Muscle of leg (tissue), 11 donors: Measurements from ENCODE around the gene FAM43A. TPM values are rescaled to one million over a fixed set of nuclear protein-coding genes. Genes with fewer than 3 reads are reported as not detected.

Experiments used
- DNase-seq: peaks from one replicate; pipeline ENCODE4 v3.0.0; 2013
- H3K27ac ChIP-seq: one replicate; pipeline ENCODE4 v1.5.1; 2013; ENCODE audit warnings: mild to moderate bottlenecking, low read length, control low read depth
- H3K27me3 ChIP-seq: one replicate; pipeline ENCODE4 v1.6.1; 2013; ENCODE audit warnings: low read length; ENCODE audit not compliant: control insufficient read depth, insufficient read depth
- H3K36me3 ChIP-seq: one replicate; pipeline ENCODE4 v1.6.1; 2013; ENCODE audit warnings: low read length; ENCODE audit not compliant: control insufficient read depth, insufficient read depth
- H3K4me1 ChIP-seq: one replicate; pipeline ENCODE4 v1.6.1; 2013; ENCODE audit warnings: low read length; ENCODE audit not compliant: control insufficient read depth, insufficient read depth
- H3K4me3 ChIP-seq: one replicate; pipeline ENCODE4 v1.5.1; 2013; ENCODE audit warnings: low read length, control low read depth
- H3K9me3 ChIP-seq: replicated peaks from 2 replicates; pipeline ENCODE4 v1.6.1; 2013; ENCODE audit warnings: low read depth, low read length; ENCODE audit not compliant: control insufficient read depth
- WGBS: methylation state at CpG from one replicate; pipeline ENCODE4 v1.1.5; 2013; ENCODE audit warnings: missing lambda C conversion rate; ENCODE audit not compliant: insufficient coverage; 5-methylcytosine and 5-hydroxymethylcytosine counted together
- polyA plus RNA-seq, 8 donors: library from polyadenylated mRNA; unstranded; fragments of 120-200 nt; gene quantifications; one replicate each; pipeline versions ENCODE4 v1.2.1 to v1.2.3, GENCODE V29; 2013; ENCODE audit warnings: inconsistent platforms in 1 of 8, low replicate concordance in 1 of 8; ENCODE audit not compliant: insufficient read length in 8 of 8, insufficient read depth in 1 of 8
- total RNA-seq: library from RNA; stranded (reverse); fragments of 120-200 nt; gene quantifications from one replicate; pipeline ENCODE4 v1.2.4, GENCODE V29; 2013

FAM43A gene
- total and polyA plus RNA-seq, 9 donors = 13.8 to 31.7 (median 23.3) TPM

GRCh38 chr3:194705227-194705626 lies 19.5 kb downstream of the FAM43A start:
- no peak for DNase-seq
- Histone ChIP-seq H3K27me3 (no peaks in the 10 kb centered on the region), H3K4me3 (no peak overlapping the region), H3K4me1 (no peaks in the 10 kb centered on the region), H3K9me3 (peaks cover 2% of the 10 kb centered on the region), H3K27ac (no peak overlapping the region), H3K36me3 (no peaks in the 10 kb centered on the region)
- WGBS = 30% methylated on average over 5 of the region's 8 CpGs

DNA sequence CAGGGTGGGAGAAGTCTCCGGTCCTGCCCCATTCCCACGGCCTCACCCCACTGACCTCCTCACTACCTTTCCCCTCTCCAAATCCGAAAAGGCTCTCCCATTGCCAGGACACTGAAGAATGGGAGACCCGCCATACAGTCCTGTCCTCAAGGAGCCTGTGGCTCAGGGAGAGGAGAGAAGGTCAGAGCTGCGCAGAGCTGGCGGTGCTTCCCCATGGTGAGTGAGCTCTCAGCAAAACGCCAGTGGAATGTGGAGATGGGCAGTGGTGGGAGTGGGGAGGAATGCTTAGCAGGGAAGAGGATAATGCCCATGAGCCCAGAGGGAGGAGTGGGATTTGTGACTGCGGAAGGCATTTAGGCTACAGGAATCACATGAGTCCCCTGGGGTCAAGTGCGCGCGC lies 20.1 kb downstream of the FAM43A start:
- Histone ChIP-seq H3K4me3 (no peak overlapping the region), H3K9me3 (peaks cover 2% of the 10 kb centered on the region), H3K36me3 (no peaks in the 10 kb centered on the region), H3K4me1 (no peaks in the 10 kb centered on the region), H3K27ac (no peak overlapping the region), H3K27me3 (no peaks in the 10 kb centered on the region)
- WGBS = 70% methylated on average over 8 of the region's 11 CpGs
- DNase-seq = no peak

DNA sequence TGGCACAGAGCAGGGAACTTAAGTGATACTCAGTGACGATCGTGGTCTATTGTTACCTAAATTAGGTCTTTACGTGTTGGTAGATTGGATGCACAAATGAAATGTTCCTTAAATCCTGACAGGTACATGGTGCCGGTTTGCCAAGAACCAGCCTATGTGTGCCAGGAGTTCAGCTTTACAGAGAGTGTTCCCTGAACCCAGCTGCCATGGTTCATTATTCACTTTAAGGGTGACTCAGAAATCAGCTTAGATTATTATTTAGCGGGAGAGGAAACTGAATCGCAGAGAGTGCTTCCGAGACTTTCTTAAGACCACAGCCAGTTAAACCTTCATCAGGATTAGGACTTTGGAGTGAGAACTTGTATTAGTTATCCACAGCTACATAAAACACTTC lies 21.5 kb downstream of the FAM43A start:
- no peak for DNase-seq
- Histone ChIP-seq H3K27me3 (no peaks in the 10 kb centered on the region), H3K4me1 (peaks cover 6% of the 10 kb centered on the region), H3K27ac (no peak overlapping the region), H3K4me3 (no peak overlapping the region), H3K9me3 (peaks cover 2% of the 10 kb centered on the region), H3K36me3 (no peaks in the 10 kb centered on the region)
- WGBS = 86% methylated on average over 4 of the region's 7 CpGs

DNA sequence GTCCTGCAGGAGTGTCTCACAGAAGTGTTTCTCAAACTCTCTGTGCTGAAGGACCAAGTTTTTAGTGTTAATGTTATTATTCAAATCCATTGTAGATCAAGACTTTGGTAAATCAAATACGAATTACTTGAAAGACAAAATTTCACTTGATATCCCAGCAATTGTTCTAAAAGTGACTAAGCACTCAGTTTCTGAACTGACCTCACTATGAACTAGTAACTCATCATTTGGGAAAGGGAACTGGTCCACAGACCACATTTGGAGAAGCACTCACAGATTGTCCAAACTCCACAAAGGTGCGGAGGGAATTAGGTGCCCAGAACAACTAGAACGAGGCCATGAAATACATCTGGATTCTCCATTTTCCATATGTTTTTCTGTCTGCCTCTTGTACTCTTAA lies 25.6 kb downstream of the FAM43A start:
- no peak overlapping the region for H3K27ac ChIP-seq
- H3K36me3 ChIP-seq = no peaks in the 10 kb centered on the region
- WGBS = 40% methylated on average over 1 of the region's 3 CpGs
- peaks cover 2% of the 10 kb centered on the region for H3K9me3 ChIP-seq
- no peak overlapping the region for H3K4me3 ChIP-seq
- peaks cover 9% of the 10 kb centered on the region for H3K4me1 ChIP-seq
- peaks cover 3% of the 10 kb centered on the region for H3K27me3 ChIP-seq
- peak; percentile 42 for DNase-seq

DNA sequence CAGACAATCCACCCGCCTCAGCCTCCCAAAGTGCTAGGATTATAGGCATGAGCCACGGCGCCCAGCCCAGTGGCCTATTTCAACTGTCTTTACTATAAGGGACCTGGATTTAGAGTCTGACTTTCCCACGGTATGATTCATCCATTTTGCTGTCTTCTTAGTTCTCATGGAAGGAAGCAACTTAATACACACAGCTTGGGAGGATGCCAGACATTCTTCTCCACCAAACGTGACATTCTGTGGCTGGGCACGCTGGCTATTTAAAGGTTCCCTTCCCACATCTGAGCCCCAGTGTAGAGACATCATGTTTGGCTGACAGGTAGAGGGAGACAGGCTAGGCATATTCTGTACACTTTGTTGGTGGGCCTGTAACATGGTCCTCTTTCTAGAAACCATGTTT lies 26.2 kb downstream of the FAM43A start:
- no peaks in the 10 kb centered on the region for H3K36me3 ChIP-seq
- no peak overlapping the region for H3K4me3 ChIP-seq
- peaks cover 3% of the 10 kb centered on the region for H3K27me3 ChIP-seq
- 40% methylated on average over 4 of the region's 6 CpGs for WGBS
- H3K27ac ChIP-seq = peak overlapping the region; percentile 29
- peaks cover 2% of the 10 kb centered on the region for H3K9me3 ChIP-seq
- H3K4me1 ChIP-seq = peaks cover 9% of the 10 kb centered on the region
- peak; percentile 77 for DNase-seq

DNA sequence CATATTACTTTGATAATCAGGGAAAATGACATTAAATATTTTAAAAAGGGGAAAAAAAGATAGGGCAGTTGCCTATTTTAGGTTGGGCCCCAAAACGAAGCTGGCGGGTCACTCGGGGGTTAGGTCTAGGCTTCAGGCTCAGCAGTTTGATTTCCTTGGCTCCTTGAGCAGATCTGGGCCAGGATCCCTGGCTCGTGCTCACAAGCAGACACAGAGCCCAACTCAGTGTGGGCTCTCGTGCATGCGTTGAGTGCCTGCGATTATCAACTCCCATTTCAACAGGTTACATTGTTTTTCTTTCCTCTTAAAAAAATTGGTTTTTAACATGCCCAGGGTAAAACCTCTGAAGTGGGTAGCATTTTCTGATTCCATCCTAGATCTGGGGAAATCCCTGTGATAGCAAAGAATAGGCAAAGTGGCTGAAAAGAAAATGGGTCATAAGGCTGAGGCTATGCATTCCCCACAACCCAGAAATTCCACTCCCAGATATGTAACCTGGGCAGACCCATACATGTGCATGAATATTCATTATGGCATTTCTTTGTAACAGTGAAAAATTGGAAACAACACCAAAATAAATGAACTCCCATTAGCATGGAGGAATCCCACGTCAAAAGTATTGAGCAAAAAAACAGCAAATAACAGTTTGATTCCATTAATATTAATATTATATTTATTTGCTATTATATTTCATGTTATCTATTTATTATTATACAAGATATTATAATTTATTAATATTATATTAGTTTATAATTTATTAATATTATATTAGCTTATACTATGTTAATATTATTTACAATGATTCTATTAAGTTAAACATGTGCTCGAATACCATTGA lies 27.8 kb downstream of the FAM43A start:
- Histone ChIP-seq H3K4me3 (no peak overlapping the region), H3K27me3 (peaks cover 3% of the 10 kb centered on the region), H3K27ac (no peak overlapping the region), H3K9me3 (no peaks in the 10 kb centered on the region), H3K36me3 (no peaks in the 10 kb centered on the region), H3K4me1 (peaks cover 16% of the 10 kb centered on the region)
- DNase-seq = no peak
- WGBS = 65% methylated on average over 4 of the region's 9 CpGs

DNA sequence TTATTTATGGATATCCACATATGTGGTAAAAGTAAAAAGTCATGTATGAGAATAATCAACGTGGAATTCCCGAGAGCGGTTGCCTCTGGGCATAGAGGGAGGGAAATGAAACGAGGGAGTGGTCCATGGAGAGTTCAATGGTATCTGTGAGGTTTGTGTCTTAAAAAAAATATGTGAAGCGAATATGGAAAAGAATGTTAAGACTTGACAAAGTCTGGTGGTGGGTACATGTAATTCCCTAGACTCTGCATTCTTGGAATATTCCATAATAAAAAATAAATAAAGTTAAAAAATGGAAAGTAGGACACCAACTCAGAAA lies 28.4 kb downstream of the FAM43A start:
- no peaks in the 10 kb centered on the region for H3K36me3 ChIP-seq
- WGBS = 77% methylated on average over 4 of the region's 5 CpGs
- DNase-seq = no peak
- peaks cover 3% of the 10 kb centered on the region for H3K27me3 ChIP-seq
- H3K27ac ChIP-seq = no peak overlapping the region
- H3K4me1 ChIP-seq = peaks cover 16% of the 10 kb centered on the region
- no peak overlapping the region for H3K4me3 ChIP-seq
- no peaks in the 10 kb centered on the region for H3K9me3 ChIP-seq

- 85% methylated on average over 5 of the region's 6 CpGs for WGBS
- H3K36me3 ChIP-seq = no peaks in the 10 kb centered on the region
- no peak overlapping the region for H3K27ac ChIP-seq
- no peaks in the 10 kb centered on the region for H3K9me3 ChIP-seq
- no peak overlapping the region for H3K4me3 ChIP-seq
- DNase-seq = no peak
- H3K4me1 ChIP-seq = peaks cover 16% of the 10 kb centered on the region
- H3K27me3 ChIP-seq = peaks cover 5% of the 10 kb centered on the region
Measured at GRCh38 chr3:194714564-194714963, 28.9 kb downstream of the FAM43A start.

- H3K9me3 ChIP-seq = no peaks in the 10 kb centered on the region
- peaks cover 6% of the 10 kb centered on the region for H3K27me3 ChIP-seq
- no peaks in the 10 kb centered on the region for H3K36me3 ChIP-seq
- no peak overlapping the region for H3K27ac ChIP-seq
- H3K4me3 ChIP-seq = no peak overlapping the region
- no peak for DNase-seq
- H3K4me1 ChIP-seq = peaks cover 16% of the 10 kb centered on the region
- WGBS = 67% methylated on average over 5 of the region's 8 CpGs
Measured at GRCh38 chr3:194715022-194715800, 29.5 kb downstream of the FAM43A start.

DNA sequence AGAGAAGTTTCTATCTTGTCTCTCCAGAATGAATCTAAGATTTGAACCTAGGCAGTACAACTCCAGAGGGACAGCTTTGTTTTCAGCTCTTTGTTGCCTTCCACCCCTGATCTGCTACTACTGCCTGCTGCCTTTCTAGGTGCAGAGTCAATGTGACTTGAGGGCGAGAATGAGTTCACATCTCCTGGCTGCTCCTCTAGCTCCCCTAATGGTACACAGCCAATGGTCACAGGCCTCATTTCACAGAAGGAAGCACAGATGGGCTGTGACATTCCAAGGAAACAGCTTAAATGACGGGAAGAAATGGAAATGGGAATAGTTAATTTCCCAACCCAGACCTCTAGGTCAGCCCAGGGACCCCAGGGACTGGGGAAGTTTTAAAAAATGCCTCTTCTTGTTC lies 32.4 kb downstream of the FAM43A start:
- peaks cover 9% of the 10 kb centered on the region for H3K4me1 ChIP-seq
- H3K9me3 ChIP-seq = no peaks in the 10 kb centered on the region
- peak; percentile 57 for DNase-seq
- no peaks in the 10 kb centered on the region for H3K36me3 ChIP-seq
- H3K27ac ChIP-seq = no peak overlapping the region
- H3K4me3 ChIP-seq = no peak overlapping the region
- peaks cover 8% of the 10 kb centered on the region for H3K27me3 ChIP-seq
- 100% methylated on average over 1 of the region's 2 CpGs for WGBS
